Measurements from ENCODE around the gene PODN.

The PODN gene

GRCh38 chr1:53128401-53128800 lies 66.4 kb downstream of the PODN start:
- no peak for DNase-seq
- no peaks in the 10 kb centered on the region for H3K4me1 ChIP-seq
- no peaks in the 10 kb centered on the region for H3K36me3 ChIP-seq
- H3K4me3 ChIP-seq (ENCODE audit: low read depth, low read length), result no peak overlapping the region
- no peak for TF ChIP-seq CTCF (IDR thresholded peaks at IDR 0.05; ENCODE audit: low read depth, low read length)
- H3K9me3 ChIP-seq, result no peaks in the 10 kb centered on the region
- no peaks in the 10 kb centered on the region for H3K27me3 ChIP-seq

- Histone ChIP-seq H3K4me1 (no peaks in the 10 kb centered on the region), H3K27me3 (no peaks in the 10 kb centered on the region), H3K4me3 (ENCODE audit: low read depth, low read length) (no peak overlapping the region), H3K9me3 (no peaks in the 10 kb centered on the region), H3K36me3 (no peaks in the 10 kb centered on the region)
- DNase-seq, result no peak
- TF ChIP-seq CTCF (IDR thresholded peaks at IDR 0.05; ENCODE audit: low read depth, low read length), result no peak
Measured at GRCh38 chr1:53129891-53130597, 68.0 kb downstream of the PODN start.

GRCh38 chr1:53130598-53130877 lies 68.5 kb downstream of the PODN start:
- no peaks in the 10 kb centered on the region for H3K4me1 ChIP-seq
- no peaks in the 10 kb centered on the region for H3K9me3 ChIP-seq
- no peaks in the 10 kb centered on the region for H3K36me3 ChIP-seq
- TF ChIP-seq CTCF (IDR thresholded peaks at IDR 0.05; ENCODE audit: low read depth, low read length), result no peak
- H3K4me3 ChIP-seq (ENCODE audit: low read depth, low read length), result no peak overlapping the region
- H3K27me3 ChIP-seq, result no peaks in the 10 kb centered on the region
- no peak for DNase-seq

GRCh38 chr1:53130878-53131589 lies 69.0 kb downstream of the PODN start:
- Histone ChIP-seq H3K27me3 (no peaks in the 10 kb centered on the region), H3K9me3 (no peaks in the 10 kb centered on the region), H3K36me3 (no peaks in the 10 kb centered on the region), H3K4me1 (no peaks in the 10 kb centered on the region), H3K4me3 (ENCODE audit: low read depth, low read length) (no peak overlapping the region)
- no peak for TF ChIP-seq CTCF (IDR thresholded peaks at IDR 0.05; ENCODE audit: low read depth, low read length)
- DNase-seq, result no peak

- H3K4me3 ChIP-seq (ENCODE audit: low read depth, low read length), result no peak overlapping the region
- DNase-seq, result no peak
- no peak for TF ChIP-seq CTCF (IDR thresholded peaks at IDR 0.05; ENCODE audit: low read depth, low read length)
- H3K4me1 ChIP-seq, result no peaks in the 10 kb centered on the region
- no peaks in the 10 kb centered on the region for H3K27me3 ChIP-seq
- H3K36me3 ChIP-seq, result no peaks in the 10 kb centered on the region
- H3K9me3 ChIP-seq, result no peaks in the 10 kb centered on the region
Measured at GRCh38 chr1:53131590-53131938, 69.6 kb downstream of the PODN start.

- no peak for TF ChIP-seq CTCF (IDR thresholded peaks at IDR 0.05; ENCODE audit: low read depth, low read length)
- Histone ChIP-seq H3K4me3 (ENCODE audit: low read depth, low read length) (no peak overlapping the region), H3K27me3 (no peaks in the 10 kb centered on the region), H3K9me3 (no peaks in the 10 kb centered on the region), H3K36me3 (no peaks in the 10 kb centered on the region), H3K4me1 (no peaks in the 10 kb centered on the region)
- DNase-seq, result no peak
Measured at GRCh38 chr1:53132176-53132575, 70.2 kb downstream of the PODN start.
